K562 (cell line): Measurements from ENCODE around the gene SHISA5. TPM values are rescaled to one million over a fixed set of nuclear protein-coding genes. Genes with fewer than 3 reads are reported as not detected.

Experiments used
- ATF1 ChIP-seq, 2 experiments: fragments of 450-650 bp in 1 of 2; IDR thresholded peaks; 2 replicates each; pipeline ENCODE4 v1.6.1; 2016; ENCODE audit warnings: missing compliant biosample characterization in 1 of 2, missing genetic modification characterization in 1 of 2
- ERF ChIP-seq: fragments of 450-650 bp; formaldehyde crosslinking; IDR thresholded peaks from 2 replicates; pipeline ENCODE4 v1.4.0; 2020; ENCODE audit warnings: mild to moderate bottlenecking, mixed read lengths
- ESRRB ChIP-seq: fragments of 250-450 bp; sonication (Bioruptor Pico); IDR thresholded peaks from 2 replicates; pipeline ENCODE4 v1.5.0; 2020; ENCODE audit warnings: mild to moderate bottlenecking, moderate library complexity, borderline replicate concordance
- FOXA3 ChIP-seq, 2 experiments: fragments of 450-650 bp in 1 of 2; sonication (generic) in 1 of 2; formaldehyde crosslinking; IDR thresholded peaks in 1 of 2; conservative IDR thresholded peaks in 1 of 2; 2 replicates each; pipeline versions ENCODE4 v1.4.0 to v1.8.0; 2020 to 2022; ENCODE audit warnings: mild to moderate bottlenecking in 2 of 2, missing genetic modification reagents in 1 of 2
- GABPA ChIP-seq: fragments of 200-800 bp; sonication (Bioruptor generic); conservative IDR thresholded peaks from 2 replicates; pipeline ENCODE4 v1.6.1; 2016; ENCODE audit warnings: low read depth, missing genetic modification characterization, missing compliant biosample characterization
- GABPB1 ChIP-seq: sonication (generic); formaldehyde crosslinking; IDR thresholded peaks from 2 replicates; pipeline ENCODE4 v1.8.0; 2022; ENCODE audit warnings: mild to moderate bottlenecking, missing genetic modification reagents
- HDAC3 ChIP-seq: fragments of 450-650 bp; IDR thresholded peaks from 2 replicates; pipeline ENCODE4 v1.6.1; 2018; ENCODE audit warnings: borderline replicate concordance, mild to moderate bottlenecking, moderate library complexity; ENCODE audit not compliant: partially characterized antibody
- MXD1 ChIP-seq: fragments of 250-450 bp; sonication (Bioruptor Pico); IDR thresholded peaks from 2 replicates; pipeline ENCODE4 v1.8.0; 2021; ENCODE audit warnings: borderline replicate concordance, mild to moderate bottlenecking, moderate library complexity; ENCODE audit not compliant: poor library complexity, severe bottlenecking
- POLR2G ChIP-seq: fragments of 200-400 bp; formaldehyde crosslinking; IDR thresholded peaks from 2 replicates; pipeline ENCODE4 v1.6.1; 2017; ENCODE audit warnings: low read depth, mild to moderate bottlenecking, antibody characterized with exemption, low read length, moderate library complexity
- RBM17 ChIP-seq: fragments of 200-400 bp; formaldehyde crosslinking; IDR thresholded peaks from 2 replicates; pipeline ENCODE4 v1.6.1; 2017; ENCODE audit warnings: low read depth, mild to moderate bottlenecking, low read length, borderline replicate concordance
- RFX1 ChIP-seq: fragments of 450-650 bp; IDR thresholded peaks from 2 replicates; pipeline ENCODE4 v1.6.1; 2016; ENCODE audit warnings: mild to moderate bottlenecking, moderate library complexity
- ZFP30 ChIP-seq: fragments of 250-450 bp; sonication (Bioruptor Pico); IDR thresholded peaks from 2 replicates; pipeline ENCODE4 v1.8.0; 2022; ENCODE audit warnings: moderate library complexity, mild to moderate bottlenecking, inconsistent platforms, borderline replicate concordance
- ZNF174 ChIP-seq: fragments of 250-450 bp; sonication (Bioruptor Pico); IDR thresholded peaks from 2 replicates; pipeline ENCODE4 v1.4.0; 2020; ENCODE audit warnings: mild to moderate bottlenecking
- ZNF212 ChIP-seq: fragments of 450-650 bp; formaldehyde crosslinking; IDR thresholded peaks from 2 replicates; pipeline ENCODE4 v1.4.0; 2020; ENCODE audit warnings: mild to moderate bottlenecking
- ZNF444 ChIP-seq: fragments of 250-450 bp; sonication (Bioruptor Pico); IDR thresholded peaks from 2 replicates; pipeline ENCODE4 v1.4.0; 2020; ENCODE audit warnings: mild to moderate bottlenecking, moderate library complexity
- ZNF655 ChIP-seq: fragments of 250-450 bp; sonication (Bioruptor Pico); IDR thresholded peaks from 2 replicates; pipeline ENCODE4 v1.5.0; 2021
- polyA plus RNA-seq, 8 experiments: library from polyadenylated mRNA; depleted of rRNA in 4 of 8; stranded (reverse) in 5 of 8; unstranded in 3 of 8; fragments of >200 nt; fragmentation: Nextera tagmentation in 2 of 8; fragmentation: Illumina TruSeq in 1 of 8; extraction: Ambion mirVana in 2 of 8; extraction: Trizol in 1 of 8; gene quantifications; 2 replicates each; pipeline versions ENCODE4 v1.2.1 to v1.2.3, GENCODE V29; 2011 to 2014; ENCODE audit warnings: inconsistent platforms in 1 of 8, missing spikeins in 1 of 8
- total RNA-seq, 7 experiments: library from RNA; depleted of rRNA in 6 of 7; stranded (reverse); fragments of >200 nt in 6 of 7; fragmentation: Illumina TruSeq in 2 of 7; extraction: Trizol in 2 of 7; gene quantifications; 2 replicates each; pipeline versions ENCODE4 v1.2.1 to v1.2.3, GENCODE V29; 2011 to 2021; ENCODE audit warnings: low replicate concordance in 1 of 7
- TF ChIP-seq, protein P1 (sequence below): fragments of 250-450 bp; sonication (Bioruptor Pico); IDR thresholded peaks from 2 replicates; pipeline ENCODE4 v1.9.0; 2021; ENCODE audit warnings: mild to moderate bottlenecking, inconsistent platforms
- TF ChIP-seq, protein P2 (sequence below): fragments of 250-450 bp; sonication (Bioruptor Pico); IDR thresholded peaks from 2 replicates; pipeline ENCODE4 v1.8.0; 2022; ENCODE audit warnings: inconsistent platforms, mild to moderate bottlenecking, moderate library complexity, borderline replicate concordance
- TF ChIP-seq, protein P3 (sequence below): fragments of 250-450 bp; sonication (Bioruptor Pico); IDR thresholded peaks from 2 replicates; pipeline ENCODE4 v1.5.0; 2020; ENCODE audit warnings: mild to moderate bottlenecking, borderline replicate concordance

The SHISA5 gene
- total and polyA plus RNA-seq, 9 of the 15 experiments (the other 6 are each of a cell fraction or from before 2014, with no cell fraction given): 8.4 to 85.8 (median 56.1) TPM

- TF ChIP-seq HDAC3 (no peak), RFX1 (peak; percentile 96), GABPB1 (CRISPR knock-in tag) (peak; percentile 24; the same call in 1 of the 2 replicates), ESRRB (CRISPR knock-in tag) (no peak), ZNF444 (no peak), POLR2G (peak; percentile 51; the same call in 1 of the 2 replicates), ERF (CRISPR knock-in tag) (0 out of 2 replicates have a peak, but pooled peaks have one; percentile 67), ZFP30 (no peak), GABPA (peak; percentile 55; the same call in 1 of the 2 replicates), ZNF174 (CRISPR knock-in tag) (no peak), MXD1 (CRISPR knock-in tag) (no peak), ZNF212 (CRISPR knock-in tag) (no peak), ZNF655 (CRISPR knock-in tag) (no peak), FOXA3 (CRISPR knock-in tag; conservative IDR thresholded peaks at IDR 0.05 in 1 of 2, IDR thresholded peaks at IDR 0.05 in 1 of 2) (no peak), ATF1 (CRISPR knock-in tag; IDR thresholded peaks at IDR 0.05) (no peak), ATF1 (tag; IDR thresholded peaks at IDR 0.05) (no peak), RBM17 (no peak)
- TF ChIP-seq, protein P1, sequence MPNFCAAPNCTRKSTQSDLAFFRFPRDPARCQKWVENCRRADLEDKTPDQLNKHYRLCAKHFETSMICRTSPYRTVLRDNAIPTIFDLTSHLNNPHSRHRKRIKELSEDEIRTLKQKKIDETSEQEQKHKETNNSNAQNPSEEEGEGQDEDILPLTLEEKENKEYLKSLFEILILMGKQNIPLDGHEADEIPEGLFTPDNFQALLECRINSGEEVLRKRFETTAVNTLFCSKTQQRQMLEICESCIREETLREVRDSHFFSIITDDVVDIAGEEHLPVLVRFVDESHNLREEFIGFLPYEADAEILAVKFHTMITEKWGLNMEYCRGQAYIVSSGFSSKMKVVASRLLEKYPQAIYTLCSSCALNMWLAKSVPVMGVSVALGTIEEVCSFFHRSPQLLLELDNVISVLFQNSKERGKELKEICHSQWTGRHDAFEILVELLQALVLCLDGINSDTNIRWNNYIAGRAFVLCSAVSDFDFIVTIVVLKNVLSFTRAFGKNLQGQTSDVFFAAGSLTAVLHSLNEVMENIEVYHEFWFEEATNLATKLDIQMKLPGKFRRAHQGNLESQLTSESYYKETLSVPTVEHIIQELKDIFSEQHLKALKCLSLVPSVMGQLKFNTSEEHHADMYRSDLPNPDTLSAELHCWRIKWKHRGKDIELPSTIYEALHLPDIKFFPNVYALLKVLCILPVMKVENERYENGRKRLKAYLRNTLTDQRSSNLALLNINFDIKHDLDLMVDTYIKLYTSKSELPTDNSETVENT (CRISPR knock-in tag): no peak
- TF ChIP-seq, protein P2, sequence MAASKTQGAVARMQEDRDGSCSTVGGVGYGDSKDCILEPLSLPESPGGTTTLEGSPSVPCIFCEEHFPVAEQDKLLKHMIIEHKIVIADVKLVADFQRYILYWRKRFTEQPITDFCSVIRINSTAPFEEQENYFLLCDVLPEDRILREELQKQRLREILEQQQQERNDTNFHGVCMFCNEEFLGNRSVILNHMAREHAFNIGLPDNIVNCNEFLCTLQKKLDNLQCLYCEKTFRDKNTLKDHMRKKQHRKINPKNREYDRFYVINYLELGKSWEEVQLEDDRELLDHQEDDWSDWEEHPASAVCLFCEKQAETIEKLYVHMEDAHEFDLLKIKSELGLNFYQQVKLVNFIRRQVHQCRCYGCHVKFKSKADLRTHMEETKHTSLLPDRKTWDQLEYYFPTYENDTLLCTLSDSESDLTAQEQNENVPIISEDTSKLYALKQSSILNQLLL (CRISPR knock-in tag): no peak
- TF ChIP-seq, protein P3, sequence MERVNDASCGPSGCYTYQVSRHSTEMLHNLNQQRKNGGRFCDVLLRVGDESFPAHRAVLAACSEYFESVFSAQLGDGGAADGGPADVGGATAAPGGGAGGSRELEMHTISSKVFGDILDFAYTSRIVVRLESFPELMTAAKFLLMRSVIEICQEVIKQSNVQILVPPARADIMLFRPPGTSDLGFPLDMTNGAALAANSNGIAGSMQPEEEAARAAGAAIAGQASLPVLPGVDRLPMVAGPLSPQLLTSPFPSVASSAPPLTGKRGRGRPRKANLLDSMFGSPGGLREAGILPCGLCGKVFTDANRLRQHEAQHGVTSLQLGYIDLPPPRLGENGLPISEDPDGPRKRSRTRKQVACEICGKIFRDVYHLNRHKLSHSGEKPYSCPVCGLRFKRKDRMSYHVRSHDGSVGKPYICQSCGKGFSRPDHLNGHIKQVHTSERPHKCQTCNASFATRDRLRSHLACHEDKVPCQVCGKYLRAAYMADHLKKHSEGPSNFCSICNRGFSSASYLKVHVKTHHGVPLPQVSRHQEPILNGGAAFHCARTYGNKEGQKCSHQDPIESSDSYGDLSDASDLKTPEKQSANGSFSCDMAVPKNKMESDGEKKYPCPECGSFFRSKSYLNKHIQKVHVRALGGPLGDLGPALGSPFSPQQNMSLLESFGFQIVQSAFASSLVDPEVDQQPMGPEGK: no peak
These were observed 38.2 kb downstream of the SHISA5 start (continued) for GRCh38 chr3:48465531-48466378.
